Gastroesophageal sphincter (tissue), 3 donors: Measurements from ENCODE around the gene TEKT3.

Experiments
- CTCF ChIP-seq, 4 experiments: fragments of 200-600 bp in 2 of 4; fragments of 450-650 bp in 2 of 4; sonication (generic) in 1 of 4; IDR thresholded peaks; one replicate each; pipeline ENCODE4 v1.5.1; 2017 to 2019; ENCODE audit warnings: antibody characterized with exemption in 4 of 4, mild to moderate bottlenecking in 2 of 4, moderate library complexity in 2 of 4
- EP300 ChIP-seq: sonication (generic); formaldehyde crosslinking; IDR thresholded peaks from one replicate; pipeline ENCODE4 v1.6.1; 2017; ENCODE audit warnings: antibody characterized with exemption, mild to moderate bottlenecking

- TF ChIP-seq EP300, result no peak
- no peak for TF ChIP-seq CTCF (IDR thresholded peaks at IDR 0.05)
Observed at GRCh38 chr17:15268461-15268860, 72.9 kb downstream of the TEKT3 start.
